NCI-H2196 treated with DMSO at 0.1 percent for 48 hours (cell line): ENCODE results near the gene ACO2.
A peak's percentile ranks its signal among the peaks of the same experiment; 100 is the strongest.

Experiments
- DNase-seq: peaks from one replicate; lab custom pipeline; 2025; ENCODE audit not compliant: unreplicated experiment; lab: John Stamatoyannopoulos, UW

ACO2 gene

DNA sequence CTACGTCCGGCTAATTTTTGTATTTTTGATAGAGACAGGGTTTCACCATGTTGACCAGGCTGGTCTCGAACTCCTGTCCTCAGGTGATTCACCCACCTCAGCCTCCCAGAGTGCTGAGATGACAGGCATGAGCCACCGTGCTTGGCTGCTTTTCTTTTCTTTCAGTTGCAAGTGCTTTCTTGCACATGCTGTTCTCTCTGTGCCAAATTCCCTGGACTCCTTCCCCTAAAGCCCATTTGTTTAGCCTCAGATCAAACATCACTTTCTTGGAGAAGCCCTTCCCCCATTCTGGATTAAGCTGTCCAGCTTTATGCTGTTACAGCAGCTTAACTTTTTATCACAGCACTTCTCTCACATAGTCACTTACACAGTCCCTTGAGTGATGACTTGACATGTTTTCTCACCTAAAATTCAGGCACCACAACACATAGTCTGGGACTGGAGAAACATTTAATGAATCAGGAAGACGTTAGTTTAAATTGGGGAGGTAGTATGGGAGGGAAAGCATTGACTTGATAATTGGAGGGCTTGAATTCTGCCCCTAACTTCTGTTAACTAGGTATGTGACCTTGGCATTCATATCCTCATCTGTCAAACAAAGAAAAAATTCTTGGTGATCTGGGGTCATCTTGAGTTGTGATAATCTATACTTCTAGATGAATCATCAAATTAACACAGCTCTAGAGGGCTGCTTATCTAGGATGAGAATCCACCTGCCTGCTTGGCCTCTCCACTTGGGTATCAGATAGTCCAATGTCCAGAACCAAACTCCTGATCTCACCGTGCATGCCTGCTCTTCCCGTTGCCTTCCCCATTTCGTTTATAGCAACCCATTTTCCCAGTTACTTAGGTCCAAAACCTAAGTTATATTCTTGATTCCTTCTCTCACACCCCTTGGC, 18.4 kb downstream of the ACO2 start:
- DNase-seq, result no peak

GRCh38 chr22:41488076-41488475, 19.2 kb downstream of the ACO2 start:
- no peak for DNase-seq

- DNase-seq, result no peak
Observed at GRCh38 chr22:41488596-41489385, 19.9 kb downstream of the ACO2 start.

DNA sequence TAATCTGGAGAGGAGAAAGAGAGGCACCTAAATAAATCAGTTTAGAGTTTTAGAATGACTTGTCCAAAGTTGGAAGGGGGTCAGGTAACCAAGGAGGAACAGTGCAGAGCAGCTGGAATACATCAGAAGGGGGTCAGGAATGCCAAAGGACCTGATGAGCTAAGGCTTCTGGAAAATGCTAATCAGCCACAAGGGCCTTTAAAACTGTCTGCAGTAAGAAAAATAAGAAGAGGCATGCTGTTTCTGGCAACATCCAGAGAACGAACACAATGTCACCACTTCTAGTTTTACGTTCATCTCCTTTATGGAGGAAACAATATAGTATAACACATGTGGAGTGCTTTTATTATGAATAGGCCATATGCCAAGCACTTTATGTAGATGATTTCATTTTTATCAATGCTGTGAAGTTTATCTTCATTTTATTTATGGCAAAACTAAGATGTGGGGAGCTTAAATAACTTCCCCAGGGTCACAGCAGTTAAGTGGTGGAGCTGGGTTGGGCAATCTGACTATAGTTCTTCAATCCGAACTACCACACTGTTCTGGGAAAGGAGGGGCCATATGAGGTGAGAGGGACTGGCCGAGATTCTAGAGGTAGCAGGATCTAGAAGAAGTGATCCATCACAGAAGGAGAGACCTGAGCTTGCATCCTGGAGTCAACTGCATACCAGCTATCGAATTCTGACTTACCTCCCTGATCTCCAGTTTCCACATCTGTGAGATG, 22.6 kb downstream of the ACO2 start:
- DNase-seq, result no peak

- DNase-seq, result no peak
Observed at GRCh38 chr22:41498303-41498835, 29.5 kb downstream of the ACO2 start.

DNA sequence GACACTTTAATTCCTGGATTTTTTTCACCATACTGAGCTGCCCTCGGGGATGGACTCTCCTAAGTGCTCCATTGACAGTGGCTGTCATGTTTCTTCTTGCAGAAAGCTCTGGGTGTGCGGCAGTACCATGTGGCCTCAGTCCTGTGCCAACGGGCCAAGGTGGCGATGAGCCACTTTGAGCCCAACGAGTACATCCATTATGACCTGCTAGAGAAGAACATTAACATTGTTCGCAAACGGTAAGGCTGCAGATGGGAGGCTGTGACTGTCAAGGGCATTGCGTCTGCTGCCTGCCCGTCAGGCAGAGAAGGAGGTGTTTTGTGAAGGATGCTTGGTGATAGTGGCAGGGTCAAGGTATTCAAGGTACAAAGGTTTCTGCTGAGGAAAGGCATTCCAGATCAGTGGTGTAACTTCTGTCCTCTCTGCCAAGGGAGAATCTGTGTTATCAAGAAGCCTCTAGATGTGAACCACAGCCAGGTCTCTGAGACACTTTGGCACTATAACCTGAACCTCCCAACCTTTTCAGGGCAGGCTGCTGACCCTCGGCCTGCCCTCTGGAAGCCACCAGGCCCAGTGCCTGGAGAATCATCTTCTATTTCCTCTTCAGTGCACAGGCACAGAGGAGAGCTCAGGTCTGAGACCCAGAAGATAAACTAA, 30.8 kb downstream of the ACO2 start:
- no peak for DNase-seq

- no peak for DNase-seq
Observed at GRCh38 chr22:41500303-41500702, 31.4 kb downstream of the ACO2 start.

DNA sequence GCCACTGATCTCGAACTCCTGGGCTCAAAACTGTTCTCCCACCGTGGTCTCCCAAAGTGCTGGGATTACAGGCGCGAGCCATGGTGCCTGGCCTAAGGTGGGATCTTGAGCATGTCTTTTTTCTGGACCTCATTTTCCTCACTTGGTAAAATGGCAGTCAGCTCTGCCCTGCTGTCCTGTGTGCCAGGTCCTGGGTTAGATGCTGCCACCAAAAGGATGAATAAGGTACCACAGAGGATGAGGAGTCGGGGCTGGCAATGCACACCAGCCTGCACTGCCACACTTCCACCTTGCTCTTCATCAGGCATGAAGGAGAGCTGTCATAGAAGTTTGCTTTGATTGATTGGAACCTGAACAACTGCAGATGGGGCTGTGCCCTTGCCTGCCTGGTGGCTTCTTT, 32.3 kb downstream of the ACO2 start:
- no peak for DNase-seq

DNA sequence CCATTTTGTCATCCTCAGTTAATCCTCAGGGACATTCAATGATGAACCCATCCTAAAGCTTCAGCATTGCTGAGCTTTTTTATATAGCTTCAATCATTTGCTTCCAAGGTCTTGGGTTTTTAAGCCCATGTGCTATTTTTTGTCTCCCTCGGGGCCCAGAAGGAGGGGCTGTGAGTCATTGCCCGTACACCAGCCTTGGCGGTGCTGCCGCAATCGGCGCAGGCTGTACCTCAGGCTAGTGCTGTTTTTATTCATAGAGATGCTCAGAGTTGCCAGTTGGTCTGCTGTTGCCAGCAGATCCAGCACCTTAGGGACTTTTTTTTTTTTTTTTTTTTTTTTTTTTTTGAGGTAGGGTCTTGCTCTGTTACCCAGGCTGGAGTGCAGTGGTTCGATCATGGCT, 35.5 kb downstream of the ACO2 start:
- DNase-seq, result no peak

DNA sequence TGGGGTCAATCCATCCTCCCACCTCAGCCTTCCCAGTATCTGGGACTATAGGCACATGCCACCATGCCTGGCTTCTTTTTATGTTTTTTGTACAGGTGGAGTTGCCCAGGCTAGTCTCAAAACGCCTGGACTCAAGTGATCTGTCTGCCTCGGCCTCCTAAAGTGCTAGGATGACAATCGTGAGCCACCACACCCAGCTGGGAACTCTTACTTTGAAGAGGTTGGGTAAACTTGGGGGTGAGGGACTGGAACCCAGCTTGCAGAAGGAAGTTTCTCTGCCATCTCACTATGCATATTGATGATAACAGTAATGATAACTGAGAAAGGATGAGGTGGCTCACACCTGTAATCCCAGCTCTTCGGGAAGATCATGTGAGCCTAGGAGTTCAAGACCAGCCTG, 35.9 kb downstream of the ACO2 start:
- DNase-seq, result no peak

GRCh38 chr22:41505511-41506220, 36.7 kb downstream of the ACO2 start:
- no peak for DNase-seq

- DNase-seq, result no peak
Observed at GRCh38 chr22:41507330-41508063, 38.6 kb downstream of the ACO2 start.

DNA sequence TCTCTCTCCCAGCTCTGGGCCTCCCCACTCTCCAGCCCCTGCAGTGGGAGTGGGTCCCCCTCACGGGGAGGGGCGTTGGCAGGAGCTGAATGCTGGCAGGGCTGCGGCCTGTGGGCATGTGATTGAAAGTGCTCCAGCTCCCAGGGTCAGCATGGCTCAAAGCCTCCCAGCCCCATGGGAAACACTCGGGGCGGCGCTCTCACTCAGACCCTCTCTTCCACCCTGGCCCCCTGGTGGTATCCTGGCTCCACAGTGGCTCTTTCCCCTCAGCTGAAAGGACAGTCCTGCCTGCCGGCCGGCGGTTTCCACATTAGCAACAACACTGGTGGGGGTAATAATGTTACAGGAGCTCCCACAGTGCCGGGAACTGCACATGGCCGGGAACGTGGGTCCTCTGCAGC, 39.9 kb downstream of the ACO2 start:
- no peak for DNase-seq

GRCh38 chr22:41511521-41511968, 42.6 kb downstream of the ACO2 start:
- no peak for DNase-seq

DNA sequence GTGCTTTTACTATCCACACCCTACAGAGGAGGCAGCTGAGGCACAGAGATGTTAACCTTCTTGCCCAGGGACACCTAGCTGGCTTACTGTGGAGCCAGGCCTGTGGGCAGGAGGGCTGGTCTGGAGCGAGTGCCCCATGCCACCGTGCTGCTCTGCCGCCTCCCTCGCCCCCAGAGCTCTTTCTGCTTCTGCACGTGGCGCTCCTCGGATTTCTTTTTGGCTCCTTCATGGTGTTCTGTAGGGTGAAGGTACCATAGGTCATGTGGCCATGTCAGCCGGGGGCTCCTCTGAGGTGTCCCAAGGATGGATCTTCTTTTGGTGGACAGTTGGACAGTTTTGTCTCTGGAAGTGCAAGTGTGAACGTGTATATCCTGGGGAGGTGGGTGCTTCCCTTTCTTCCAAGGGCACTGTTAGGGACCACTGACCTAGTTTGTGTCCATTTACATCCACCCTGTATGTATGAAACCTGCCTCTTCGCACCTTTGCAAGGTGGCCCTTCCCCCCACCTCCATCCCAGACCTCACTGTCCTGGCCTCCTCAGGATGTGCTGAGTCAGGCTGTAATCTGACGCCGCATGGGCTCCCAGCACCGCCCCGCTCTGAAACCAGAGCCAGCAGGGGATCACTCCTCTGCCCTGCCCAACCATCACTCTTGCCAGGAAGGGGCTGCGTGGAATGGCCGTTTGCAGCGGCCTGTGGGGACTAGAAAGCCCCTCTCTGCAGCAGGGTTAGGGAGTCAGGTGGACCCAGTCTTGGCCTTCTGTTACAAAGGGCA, 43.7 kb downstream of the ACO2 start:
- peak; percentile 23 for DNase-seq

DNA sequence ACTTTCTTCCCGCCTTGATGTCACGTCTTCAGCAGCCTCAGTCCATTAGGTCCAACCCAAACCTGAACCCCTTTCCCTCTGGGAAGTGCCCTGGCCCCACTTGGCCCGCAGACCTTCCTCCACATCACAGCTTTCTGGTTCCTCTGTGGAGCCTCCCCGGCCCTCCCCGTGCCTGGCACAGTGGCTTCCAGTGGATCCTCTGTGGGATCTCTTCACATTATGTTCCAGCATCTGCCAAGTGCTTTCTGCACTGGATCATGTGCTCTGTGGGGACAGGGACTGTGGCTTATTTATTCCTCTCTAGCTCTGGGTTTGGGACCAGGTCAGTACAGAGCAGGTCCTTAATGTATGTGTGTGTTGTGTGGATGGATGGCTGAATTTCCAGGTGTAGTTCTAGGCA, 44.5 kb downstream of the ACO2 start:
- DNase-seq, result no peak

GRCh38 chr22:41516462-41516861, 47.5 kb downstream of the ACO2 start:
- DNase-seq, result no peak

DNA sequence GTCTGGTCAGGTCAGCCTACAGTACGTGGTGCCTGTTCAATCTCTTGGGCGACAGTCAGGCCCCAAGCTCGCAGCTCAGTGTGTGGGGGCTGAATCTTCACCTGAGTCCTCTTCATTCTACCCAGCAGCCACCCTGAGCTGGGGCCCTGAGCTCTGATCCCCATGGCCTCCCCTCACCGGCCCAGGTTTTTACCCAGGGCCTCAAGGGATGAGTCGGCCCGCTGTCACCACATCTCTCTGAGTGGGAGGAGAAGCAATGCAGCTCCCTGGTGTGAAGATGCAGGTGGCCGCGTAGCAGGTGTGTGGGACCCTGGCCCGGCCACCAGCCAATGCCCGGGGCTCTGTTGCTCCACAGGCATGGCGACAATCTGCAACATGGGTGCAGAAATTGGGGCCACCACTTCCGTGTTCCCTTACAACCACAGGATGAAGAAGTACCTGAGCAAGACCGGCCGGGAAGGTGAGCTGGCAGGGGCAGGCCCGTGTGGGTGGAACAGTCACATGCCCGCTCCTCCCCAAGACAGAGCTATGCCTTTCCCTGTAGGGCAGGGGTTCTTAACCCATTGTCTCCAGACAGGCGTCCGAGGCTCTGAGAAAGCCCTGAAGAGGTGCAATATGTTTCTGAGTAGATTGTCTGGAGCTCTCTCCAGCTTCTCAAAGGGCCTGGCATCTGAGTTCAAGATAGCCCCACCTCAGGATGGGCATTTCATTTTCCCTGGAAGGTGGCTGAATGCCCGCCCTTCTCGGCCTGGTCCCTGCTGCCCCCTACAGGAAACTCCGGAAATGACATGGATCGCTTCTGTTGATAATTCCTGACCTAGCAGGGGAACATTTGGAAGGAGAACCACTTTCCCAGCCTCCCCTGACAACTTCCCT, 48.5 kb downstream of the ACO2 start:
- DNase-seq, result peak; percentile 16
